ENCODE results near the gene LIPA.

DNA sequence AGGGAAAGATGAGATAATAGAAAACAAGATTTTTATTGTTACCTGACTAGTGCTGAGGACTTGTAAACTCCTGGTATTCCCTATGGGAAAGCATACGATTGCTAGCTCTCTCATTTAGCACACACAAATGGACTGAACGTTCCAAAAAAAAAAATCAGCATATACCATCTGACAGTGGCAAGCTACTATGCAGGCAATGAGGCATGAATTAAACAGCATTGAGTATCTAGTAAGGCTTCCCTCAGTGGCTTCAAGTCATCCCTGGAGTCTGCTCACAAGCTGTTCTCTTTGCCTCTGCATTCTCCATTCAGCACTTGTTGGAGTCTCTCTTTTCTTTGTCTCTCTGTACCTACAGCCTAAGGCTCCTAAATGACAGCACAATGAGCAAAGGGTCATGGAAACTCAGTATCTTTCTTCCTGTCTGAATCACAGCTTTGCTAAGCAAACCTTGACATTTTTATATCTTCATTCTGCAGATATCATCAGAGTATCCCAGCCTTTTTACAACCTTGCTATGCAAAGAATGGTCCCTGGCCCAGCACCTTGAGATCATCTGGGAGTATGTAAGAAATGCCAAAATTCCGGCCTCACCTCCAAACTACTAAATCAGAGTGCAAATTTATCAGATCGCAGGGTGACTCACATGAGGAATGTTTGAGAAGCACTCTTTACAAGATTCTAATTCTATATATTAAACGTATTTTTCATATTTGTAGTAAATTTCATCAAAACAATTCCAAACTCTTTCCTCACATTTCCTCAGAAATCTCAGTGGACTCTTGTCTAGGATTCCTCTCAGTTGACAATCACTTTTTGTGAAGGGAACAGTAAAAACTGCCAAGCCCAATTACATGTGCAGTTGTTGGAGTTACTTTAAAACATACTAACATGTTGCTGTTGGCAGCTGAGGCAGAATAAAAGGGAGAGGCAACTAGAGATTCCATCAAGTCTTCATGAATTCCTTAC is 10.8 kb upstream of the LIPA start:
- TF ChIP-seq, protein P1, sequence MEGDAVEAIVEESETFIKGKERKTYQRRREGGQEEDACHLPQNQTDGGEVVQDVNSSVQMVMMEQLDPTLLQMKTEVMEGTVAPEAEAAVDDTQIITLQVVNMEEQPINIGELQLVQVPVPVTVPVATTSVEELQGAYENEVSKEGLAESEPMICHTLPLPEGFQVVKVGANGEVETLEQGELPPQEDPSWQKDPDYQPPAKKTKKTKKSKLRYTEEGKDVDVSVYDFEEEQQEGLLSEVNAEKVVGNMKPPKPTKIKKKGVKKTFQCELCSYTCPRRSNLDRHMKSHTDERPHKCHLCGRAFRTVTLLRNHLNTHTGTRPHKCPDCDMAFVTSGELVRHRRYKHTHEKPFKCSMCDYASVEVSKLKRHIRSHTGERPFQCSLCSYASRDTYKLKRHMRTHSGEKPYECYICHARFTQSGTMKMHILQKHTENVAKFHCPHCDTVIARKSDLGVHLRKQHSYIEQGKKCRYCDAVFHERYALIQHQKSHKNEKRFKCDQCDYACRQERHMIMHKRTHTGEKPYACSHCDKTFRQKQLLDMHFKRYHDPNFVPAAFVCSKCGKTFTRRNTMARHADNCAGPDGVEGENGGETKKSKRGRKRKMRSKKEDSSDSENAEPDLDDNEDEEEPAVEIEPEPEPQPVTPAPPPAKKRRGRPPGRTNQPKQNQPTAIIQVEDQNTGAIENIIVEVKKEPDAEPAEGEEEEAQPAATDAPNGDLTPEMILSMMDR (conservative IDR thresholded peaks at IDR 0.05; ENCODE audit: low read length): no peak
- TF ChIP-seq EZH2phosphoT487 (IDR thresholded peaks at IDR 0.05; ENCODE audit: borderline replicate concordance): no peak

Data from Loucy (cell line).